Stimulated activated effector memory CD8-positive, alpha-beta T cell treated with anti-CD3 and anti-CD28 coated beads, Interleukin-12 subunit alpha, Interleukin-12 subunit beta, amount 100 ng/mL, for 72 hours (primary cell): ENCODE results near the gene ANKMY2.
"Not testable (repeated sequence)": the region's sequence is repeated elsewhere in the genome, so short reads cannot be mapped to it uniquely, and the experiment has no call there.

Experiments used
- ATAC-seq: fragments of 150-1000 bp; cut with Tn5 transposase; 2 replicates; pipeline ENCODE4 v1.10.0; 2021
- DNase-seq, 2 donors: peaks; one replicate each; pipeline ENCODE4 v3.0.0; 2021 to 2022; ENCODE audit warnings: low spot score in 2 of 2
- H3K27ac Mint-ChIP-seq: one replicate; pipeline ENCODE4 v1.8.0; 2022; ENCODE audit warnings: mild to moderate bottlenecking, mixed read lengths
- H3K36me3 Mint-ChIP-seq: one replicate; pipeline ENCODE4 v1.8.0; 2022; ENCODE audit warnings: mild to moderate bottlenecking, mixed read lengths
- H3K4me1 Mint-ChIP-seq: one replicate; pipeline ENCODE4 v1.8.0; 2022; ENCODE audit warnings: mixed read lengths
- H3K4me3 Mint-ChIP-seq: one replicate; pipeline ENCODE4 v1.8.0; 2022; ENCODE audit warnings: mild to moderate bottlenecking, mixed read lengths
- H3K9me3 Mint-ChIP-seq: one replicate; pipeline ENCODE4 v1.8.0; 2022; ENCODE audit warnings: mixed read lengths

ANKMY2 gene

GRCh38 chr7:16616122-16616521 is 29.4 kb downstream of the ANKMY2 start:
- ATAC-seq (no peak), DNase-seq (no peak)
- H3K27ac Mint-ChIP-seq: no peak overlapping the region
- peaks cover 22% of the 10 kb centered on the region for H3K36me3 Mint-ChIP-seq
- H3K4me1 Mint-ChIP-seq: peaks cover 16% of the 10 kb centered on the region
- H3K9me3 Mint-ChIP-seq: no peaks in the 10 kb centered on the region
- H3K4me3 Mint-ChIP-seq: no peak overlapping the region

- peaks cover 19% of the 10 kb centered on the region for H3K36me3 Mint-ChIP-seq
- H3K4me1 Mint-ChIP-seq: peaks cover 12% of the 10 kb centered on the region
- ATAC-seq (no peak), DNase-seq (no peak)
- no peaks in the 10 kb centered on the region for H3K9me3 Mint-ChIP-seq
- H3K4me3 Mint-ChIP-seq: no peak overlapping the region
- no peak overlapping the region for H3K27ac Mint-ChIP-seq
These were observed 30.3 kb downstream of the ANKMY2 start for GRCh38 chr7:16615228-16615627.

GRCh38 chr7:16611711-16612110 is 33.8 kb downstream of the ANKMY2 start:
- ATAC-seq (no peak), DNase-seq (no peak)
- Mint-ChIP-seq H3K36me3 (peaks cover 34% of the 10 kb centered on the region), H3K4me1 (peaks cover 6% of the 10 kb centered on the region), H3K27ac (no peak overlapping the region), H3K9me3 (no peaks in the 10 kb centered on the region), H3K4me3 (no peak overlapping the region)

GRCh38 chr7:16609842-16610450 is 35.6 kb downstream of the ANKMY2 start:
- Mint-ChIP-seq H3K9me3 (no peaks in the 10 kb centered on the region), H3K27ac (no peak overlapping the region), H3K4me3 (no peak overlapping the region), H3K36me3 (peaks cover 33% of the 10 kb centered on the region), H3K4me1 (peaks cover 6% of the 10 kb centered on the region)
- DNase-seq (no peak), ATAC-seq (no peak)

- no peak overlapping the region for H3K27ac Mint-ChIP-seq
- no peak for ATAC-seq
- H3K4me1 Mint-ChIP-seq: peaks cover 3% of the 10 kb centered on the region
- no peaks in the 10 kb centered on the region for H3K9me3 Mint-ChIP-seq
- DNase-seq: no peak
- no peak overlapping the region for H3K4me3 Mint-ChIP-seq
- peaks cover 51% of the 10 kb centered on the region for H3K36me3 Mint-ChIP-seq
These were observed 38.9 kb downstream of the ANKMY2 start for GRCh38 chr7:16606704-16607103.

GRCh38 chr7:16604054-16604453 is 41.5 kb downstream of the ANKMY2 start:
- H3K36me3 Mint-ChIP-seq: peaks cover 53% of the 10 kb centered on the region
- DNase-seq: no peak
- no peak overlapping the region for H3K27ac Mint-ChIP-seq
- H3K9me3 Mint-ChIP-seq: no peaks in the 10 kb centered on the region
- ATAC-seq: no peak
- no peaks in the 10 kb centered on the region for H3K4me1 Mint-ChIP-seq
- no peak overlapping the region for H3K4me3 Mint-ChIP-seq

GRCh38 chr7:16603633-16604032 is 41.9 kb downstream of the ANKMY2 start:
- DNase-seq: no peak
- Mint-ChIP-seq H3K9me3 (no peaks in the 10 kb centered on the region), H3K4me1 (no peaks in the 10 kb centered on the region), H3K36me3 (peaks cover 49% of the 10 kb centered on the region), H3K4me3 (no peak overlapping the region), H3K27ac (no peak overlapping the region)
- ATAC-seq: no peak

GRCh38 chr7:16599860-16600259 is 45.7 kb downstream of the ANKMY2 start:
- Mint-ChIP-seq H3K36me3 (peaks cover 30% of the 10 kb centered on the region), H3K9me3 (no peaks in the 10 kb centered on the region), H3K27ac (no peak overlapping the region), H3K4me1 (no peaks in the 10 kb centered on the region), H3K4me3 (no peak overlapping the region)
- DNase-seq (no peak), ATAC-seq (no peak)

GRCh38 chr7:16598015-16598414 is 47.5 kb downstream of the ANKMY2 start:
- no peak for ATAC-seq
- no peaks in the 10 kb centered on the region for H3K9me3 Mint-ChIP-seq

GRCh38 chr7:16595596-16595995 is 50.0 kb downstream of the ANKMY2 start:
- not testable (repeated sequence) for ATAC-seq, DNase-seq, H3K4me1 Mint-ChIP-seq, H3K4me3 Mint-ChIP-seq, H3K27ac Mint-ChIP-seq, H3K9me3 Mint-ChIP-seq, H3K36me3 Mint-ChIP-seq

More at GRCh38 chr7:16598015-16598414, 47.5 kb downstream of the ANKMY2 start:
- Mint-ChIP-seq H3K36me3 (peaks cover 18% of the 10 kb centered on the region), H3K4me3 (no peak overlapping the region), H3K4me1 (no peaks in the 10 kb centered on the region), H3K27ac (no peak overlapping the region)
- DNase-seq: no peak

- no peak overlapping the region for H3K4me3 Mint-ChIP-seq
- no peak overlapping the region for H3K27ac Mint-ChIP-seq
- no peaks in the 10 kb centered on the region for H3K9me3 Mint-ChIP-seq
- ATAC-seq: no peak
- DNase-seq: no peak
- no peaks in the 10 kb centered on the region for H3K36me3 Mint-ChIP-seq
- no peaks in the 10 kb centered on the region for H3K4me1 Mint-ChIP-seq
These were observed 50.9 kb downstream of the ANKMY2 start for GRCh38 chr7:16594676-16595075.

GRCh38 chr7:16594061-16594460 is 51.5 kb downstream of the ANKMY2 start:
- no peaks in the 10 kb centered on the region for H3K36me3 Mint-ChIP-seq
- H3K4me1 Mint-ChIP-seq: no peaks in the 10 kb centered on the region
- ATAC-seq (no peak), DNase-seq (no peak)
- H3K9me3 Mint-ChIP-seq: no peaks in the 10 kb centered on the region
- H3K4me3 Mint-ChIP-seq: no peak overlapping the region
- H3K27ac Mint-ChIP-seq: no peak overlapping the region

- Mint-ChIP-seq H3K27ac (no peak overlapping the region), H3K4me3 (no peak overlapping the region), H3K9me3 (no peaks in the 10 kb centered on the region), H3K4me1 (no peaks in the 10 kb centered on the region), H3K36me3 (no peaks in the 10 kb centered on the region)
- no peak for ATAC-seq
- no peak for DNase-seq
These were observed 53.2 kb downstream of the ANKMY2 start for GRCh38 chr7:16592395-16592794.

GRCh38 chr7:16590424-16590823 is 55.1 kb downstream of the ANKMY2 start:
- no peak overlapping the region for H3K27ac Mint-ChIP-seq
- ATAC-seq: no peak
- no peaks in the 10 kb centered on the region for H3K4me1 Mint-ChIP-seq
- no peaks in the 10 kb centered on the region for H3K9me3 Mint-ChIP-seq
- H3K4me3 Mint-ChIP-seq: no peak overlapping the region
- no peak for DNase-seq
- no peaks in the 10 kb centered on the region for H3K36me3 Mint-ChIP-seq

- H3K4me1 Mint-ChIP-seq: no peaks in the 10 kb centered on the region
These were observed 55.7 kb downstream of the ANKMY2 start for GRCh38 chr7:16589881-16590280.

GRCh38 chr7:16587790-16588189 is 57.8 kb downstream of the ANKMY2 start:
- Mint-ChIP-seq H3K36me3 (no peaks in the 10 kb centered on the region), H3K27ac (no peak overlapping the region), H3K4me3 (no peak overlapping the region), H3K4me1 (no peaks in the 10 kb centered on the region), H3K9me3 (no peaks in the 10 kb centered on the region)
- ATAC-seq (no peak), DNase-seq (no peak)

More at GRCh38 chr7:16589881-16590280, 55.7 kb downstream of the ANKMY2 start:
- ATAC-seq: no peak
- H3K36me3 Mint-ChIP-seq: no peaks in the 10 kb centered on the region
- DNase-seq: no peak
- no peaks in the 10 kb centered on the region for H3K9me3 Mint-ChIP-seq
- no peak overlapping the region for H3K4me3 Mint-ChIP-seq
- H3K27ac Mint-ChIP-seq: no peak overlapping the region

GRCh38 chr7:16587129-16587528 is 58.4 kb downstream of the ANKMY2 start:
- DNase-seq: no peak
- Mint-ChIP-seq H3K4me3 (no peak overlapping the region), H3K9me3 (no peaks in the 10 kb centered on the region), H3K27ac (no peak overlapping the region), H3K4me1 (no peaks in the 10 kb centered on the region), H3K36me3 (no peaks in the 10 kb centered on the region)
- ATAC-seq: no peak
